Neural progenitor cell (in vitro differentiated cells): ENCODE measurements around the gene ACTR1A. TPM values are rescaled to one million over a fixed set of nuclear protein-coding genes. Genes with fewer than 3 reads are reported as not detected.

ENCODE experiments used
- DNase-seq: peaks from one replicate; pipeline ENCODE4 v3.0.0-alpha.2; 2016; ENCODE audit warnings: low spot score
- H2AFZ ChIP-seq: fragments of 200-600 bp; sonication (generic); replicated peaks from 2 replicates; pipeline ENCODE4 v1.6.1; 2016; ENCODE audit warnings: antibody characterized with exemption
- H3F3A ChIP-seq: fragments of 200-600 bp; sonication (generic); 2 replicates; pipeline ENCODE4 v1.6.1; 2016; ENCODE audit warnings: antibody characterized with exemption, low read depth
- H3K27ac ChIP-seq: fragments of 200-600 bp; sonication (generic); 2 replicates; pipeline ENCODE4 v1.5.1; 2016; ENCODE audit warnings: mild to moderate bottlenecking
- H3K27me3 ChIP-seq: fragments of 200-600 bp; sonication (generic); 2 replicates; pipeline ENCODE4 v1.6.1; 2016; ENCODE audit warnings: mild to moderate bottlenecking, moderate library complexity
- H3K36me3 ChIP-seq: fragments of 200-600 bp; sonication (generic); 2 replicates; pipeline ENCODE4 v1.5.1; 2016
- H3K4me1 ChIP-seq: fragments of 200-600 bp; sonication (generic); 2 replicates; pipeline ENCODE4 v1.6.1; 2016; ENCODE audit warnings: mixed run types
- H3K4me2 ChIP-seq: fragments of 200-600 bp; sonication (generic); 2 replicates; pipeline ENCODE4 v1.6.1; 2016
- H3K4me3 ChIP-seq: fragments of 200-600 bp; sonication (generic); 2 replicates; pipeline ENCODE4 v1.5.1; 2016
- H3K79me2 ChIP-seq: fragments of 200-600 bp; sonication (generic); 2 replicates; pipeline ENCODE4 v1.6.1; 2016; ENCODE audit warnings: low read depth
- H3K9ac ChIP-seq: fragments of 200-600 bp; sonication (generic); 2 replicates; pipeline ENCODE4 v1.6.1; 2016
- H3K9me3 ChIP-seq: fragments of 200-600 bp; sonication (generic); 2 replicates; pipeline ENCODE4 v1.5.1; 2016; ENCODE audit warnings: low read depth
- H4K20me1 ChIP-seq: fragments of 200-600 bp; sonication (generic); 2 replicates; pipeline ENCODE4 v1.6.1; 2016; ENCODE audit warnings: low read depth
- H3K27ac Mint-ChIP-seq: 3 replicates; pipeline ENCODE4 v1.8.0; 2021; ENCODE audit warnings: mixed read lengths
- H3K27me3 Mint-ChIP-seq: 2 replicates; pipeline ENCODE4 v1.8.0; 2022; ENCODE audit warnings: low read depth, mild to moderate bottlenecking, inconsistent platforms, moderate library complexity, mixed read lengths; ENCODE audit not compliant: insufficient read depth
- H3K36me3 Mint-ChIP-seq: 3 replicates; pipeline ENCODE4 v1.8.0; 2021; ENCODE audit warnings: mixed read lengths
- H3K4me1 Mint-ChIP-seq: 3 replicates; pipeline ENCODE4 v1.8.0; 2021; ENCODE audit warnings: mixed read lengths
- H3K4me3 Mint-ChIP-seq: 3 replicates; pipeline ENCODE4 v1.8.0; 2021; ENCODE audit warnings: mild to moderate bottlenecking, moderate library complexity, mixed read lengths
- H3K9me3 Mint-ChIP-seq: 3 replicates; pipeline ENCODE4 v1.8.0; 2020; ENCODE audit warnings: mixed read lengths
- CTCF ChIP-seq: fragments of 200-600 bp; sonication (generic); IDR thresholded peaks from 2 replicates; pipeline ENCODE4 v1.5.1; 2017; ENCODE audit warnings: antibody characterized with exemption, mild to moderate bottlenecking
- EZH2 ChIP-seq: fragments of 200-600 bp; sonication (generic); IDR thresholded peaks from 2 replicates; pipeline ENCODE4 v1.6.1; 2017; ENCODE audit warnings: antibody characterized with exemption, mild to moderate bottlenecking, moderate library complexity
- EZH2phosphoT487 ChIP-seq: fragments of 200-600 bp; sonication (generic); IDR thresholded peaks from 2 replicates; pipeline ENCODE4 v1.6.1; 2017; ENCODE audit warnings: antibody characterized with exemption
- total RNA-seq: library from RNA; depleted of rRNA; stranded (reverse); fragments of >200 nt; gene quantifications from 2 replicates; pipeline ENCODE4 v1.2.3, GENCODE V29; 2015; ENCODE audit warnings: low replicate concordance

The ACTR1A gene
- total RNA-seq, 1 donor from 2014 or later: 86.9 TPM

- no peak overlapping the region for H3K27ac ChIP-seq
Observed at GRCh38 chr10:102480396-102480795, 22.1 kb downstream of the ACTR1A start.

DNA sequence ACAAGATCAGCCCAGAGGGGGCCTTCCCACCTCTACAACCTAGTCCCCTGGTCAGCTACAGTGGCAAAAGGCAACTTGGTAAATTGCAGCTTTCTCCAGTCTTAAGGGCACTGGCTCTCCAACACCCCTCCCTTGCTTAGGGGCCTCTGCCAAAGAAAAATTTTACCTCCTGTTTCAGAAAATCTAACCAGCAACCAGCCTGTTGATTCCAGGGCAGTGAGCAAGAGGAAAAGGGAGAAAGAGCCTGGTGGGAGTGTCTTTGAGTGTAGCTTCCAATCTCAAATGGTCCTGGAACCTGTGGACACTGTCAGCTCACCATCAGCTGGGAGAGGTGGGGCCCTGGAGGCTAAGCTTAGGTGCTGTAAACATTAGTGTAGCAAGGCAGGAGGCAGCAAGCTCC lies 22.9 kb downstream of the ACTR1A start:
- Histone ChIP-seq H3K27ac (no peak overlapping the region), H3K27me3 (no peaks in the 10 kb centered on the region), H4K20me1 (peaks cover 15% of the 10 kb centered on the region), H3K4me2 (no peak overlapping the region), H3K79me2 (no peaks in the 10 kb centered on the region), H3K4me3 (no peak overlapping the region), H3K36me3 (no peaks in the 10 kb centered on the region), H2AFZ (no peak overlapping the region), H3K9ac (no peak overlapping the region), H3K4me1 (no peaks in the 10 kb centered on the region), H3F3A (peaks cover 12% of the 10 kb centered on the region), H3K9me3 (no peaks in the 10 kb centered on the region)
- TF ChIP-seq EZH2phosphoT487: no peak
- TF ChIP-seq EZH2: no peak
- no peak for TF ChIP-seq CTCF
- Mint-ChIP-seq H3K27me3 (peaks cover 5% of the 10 kb centered on the region), H3K4me3 (no peak overlapping the region), H3K36me3 (peaks cover 10% of the 10 kb centered on the region), H3K27ac (no peak overlapping the region), H3K4me1 (no peaks in the 10 kb centered on the region), H3K9me3 (no peaks in the 10 kb centered on the region)
- no peak for DNase-seq

More at GRCh38 chr10:102480396-102480795, 22.1 kb downstream of the ACTR1A start:
- TF ChIP-seq EZH2 (no peak), CTCF (no peak), EZH2phosphoT487 (no peak)
- no peaks in the 10 kb centered on the region for H3K9me3 Mint-ChIP-seq
- H4K20me1 ChIP-seq: peaks cover 15% of the 10 kb centered on the region
- peaks cover 12% of the 10 kb centered on the region for H3F3A ChIP-seq
- DNase-seq: no peak
- H3K27me3 ChIP-seq: no peaks in the 10 kb centered on the region
- no peaks in the 10 kb centered on the region for H3K36me3 ChIP-seq
- no peaks in the 10 kb centered on the region for H3K4me1 ChIP-seq
- no peaks in the 10 kb centered on the region for H3K79me2 ChIP-seq
- H3K27ac Mint-ChIP-seq: no peak overlapping the region
- no peaks in the 10 kb centered on the region for H3K4me1 Mint-ChIP-seq
- H3K4me2 ChIP-seq: no peak overlapping the region
- peaks cover 13% of the 10 kb centered on the region for H3K36me3 Mint-ChIP-seq
- H3K4me3 Mint-ChIP-seq: no peak overlapping the region
- no peak overlapping the region for H3K9ac ChIP-seq
- no peak overlapping the region for H2AFZ ChIP-seq
- no peaks in the 10 kb centered on the region for H3K9me3 ChIP-seq
- no peak overlapping the region for H3K4me3 ChIP-seq
- peaks cover 5% of the 10 kb centered on the region for H3K27me3 Mint-ChIP-seq

GRCh38 chr10:102476466-102477141 lies 25.9 kb downstream of the ACTR1A start:
- Mint-ChIP-seq H3K36me3 (peaks cover 6% of the 10 kb centered on the region), H3K9me3 (no peaks in the 10 kb centered on the region), H3K4me1 (no peaks in the 10 kb centered on the region), H3K4me3 (no peak overlapping the region), H3K27me3 (peaks cover 3% of the 10 kb centered on the region), H3K27ac (no peak overlapping the region)
- DNase-seq: no peak
- Histone ChIP-seq H3F3A (peaks cover 12% of the 10 kb centered on the region), H3K27ac (no peak overlapping the region), H3K4me3 (no peak overlapping the region), H3K4me2 (no peak overlapping the region), H3K9me3 (no peaks in the 10 kb centered on the region), H2AFZ (no peak overlapping the region), H3K79me2 (no peaks in the 10 kb centered on the region), H4K20me1 (peaks cover 15% of the 10 kb centered on the region), H3K36me3 (no peaks in the 10 kb centered on the region), H3K4me1 (no peaks in the 10 kb centered on the region), H3K9ac (no peak overlapping the region), H3K27me3 (no peaks in the 10 kb centered on the region)
- TF ChIP-seq EZH2phosphoT487 (no peak), CTCF (no peak), EZH2 (no peak)
